Activated CD8-positive, alpha-beta memory T cell treated with anti-CD3 and anti-CD28 coated beads, Interleukin-2, amount 10 ng/mL, durations not matched to agents 7 days and 5 days (primary cell): ENCODE data around the gene OTUD1. TPM values are rescaled to one million over a fixed set of nuclear protein-coding genes. Genes with fewer than 3 reads are reported as not detected.
"Not testable (repeated sequence)": the region's sequence is repeated elsewhere in the genome, so short reads cannot be mapped to it uniquely, and the experiment has no call there.

Source experiments
- ATAC-seq: fragments of 150-1000 bp; cut with Tn5 transposase; one replicate; pipeline ENCODE4 v1.10.0; 2021; ENCODE audit warnings: moderate library complexity
- CTCF ChIA-PET: fragments of 350-600 bp; sonication (Branson Sonifier 250); formaldehyde crosslinking; loops from one replicate; lab custom pipeline; 2021; ENCODE audit warnings: antibody characterized with exemption; lab: Charles Lee
- DNase-seq: peaks from one replicate; pipeline ENCODE4 v3.0.0-alpha.2; 2020
- H3K27ac Mint-ChIP-seq: one replicate; pipeline ENCODE4 v1.8.0; 2021; ENCODE audit warnings: mild to moderate bottlenecking, mixed read lengths
- H3K27me3 Mint-ChIP-seq: one replicate; pipeline ENCODE4 v1.8.0; 2021; ENCODE audit warnings: mixed read lengths
- H3K36me3 Mint-ChIP-seq: one replicate; pipeline ENCODE4 v1.8.0; 2021; ENCODE audit warnings: mild to moderate bottlenecking, mixed read lengths
- H3K4me1 Mint-ChIP-seq: one replicate; pipeline ENCODE4 v1.8.0; 2021; ENCODE audit warnings: mixed read lengths
- H3K4me3 Mint-ChIP-seq: one replicate; pipeline ENCODE4 v1.8.0; 2021; ENCODE audit warnings: mild to moderate bottlenecking, moderate library complexity, mixed read lengths
- H3K9me3 Mint-ChIP-seq: one replicate; pipeline ENCODE4 v1.8.0; 2022; ENCODE audit warnings: low read depth, mixed read lengths
- total RNA-seq, 2 experiments: library from RNA; stranded (reverse); gene quantifications; one replicate each; pipeline ENCODE4 v1.2.3, GENCODE V29; 2021

Gene OTUD1, protein sequence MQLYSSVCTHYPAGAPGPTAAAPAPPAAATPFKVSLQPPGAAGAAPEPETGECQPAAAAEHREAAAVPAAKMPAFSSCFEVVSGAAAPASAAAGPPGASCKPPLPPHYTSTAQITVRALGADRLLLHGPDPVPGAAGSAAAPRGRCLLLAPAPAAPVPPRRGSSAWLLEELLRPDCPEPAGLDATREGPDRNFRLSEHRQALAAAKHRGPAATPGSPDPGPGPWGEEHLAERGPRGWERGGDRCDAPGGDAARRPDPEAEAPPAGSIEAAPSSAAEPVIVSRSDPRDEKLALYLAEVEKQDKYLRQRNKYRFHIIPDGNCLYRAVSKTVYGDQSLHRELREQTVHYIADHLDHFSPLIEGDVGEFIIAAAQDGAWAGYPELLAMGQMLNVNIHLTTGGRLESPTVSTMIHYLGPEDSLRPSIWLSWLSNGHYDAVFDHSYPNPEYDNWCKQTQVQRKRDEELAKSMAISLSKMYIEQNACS
- 10 to 100 TPM; 11.2 to 16.1 TPM for total RNA-seq

DNA sequence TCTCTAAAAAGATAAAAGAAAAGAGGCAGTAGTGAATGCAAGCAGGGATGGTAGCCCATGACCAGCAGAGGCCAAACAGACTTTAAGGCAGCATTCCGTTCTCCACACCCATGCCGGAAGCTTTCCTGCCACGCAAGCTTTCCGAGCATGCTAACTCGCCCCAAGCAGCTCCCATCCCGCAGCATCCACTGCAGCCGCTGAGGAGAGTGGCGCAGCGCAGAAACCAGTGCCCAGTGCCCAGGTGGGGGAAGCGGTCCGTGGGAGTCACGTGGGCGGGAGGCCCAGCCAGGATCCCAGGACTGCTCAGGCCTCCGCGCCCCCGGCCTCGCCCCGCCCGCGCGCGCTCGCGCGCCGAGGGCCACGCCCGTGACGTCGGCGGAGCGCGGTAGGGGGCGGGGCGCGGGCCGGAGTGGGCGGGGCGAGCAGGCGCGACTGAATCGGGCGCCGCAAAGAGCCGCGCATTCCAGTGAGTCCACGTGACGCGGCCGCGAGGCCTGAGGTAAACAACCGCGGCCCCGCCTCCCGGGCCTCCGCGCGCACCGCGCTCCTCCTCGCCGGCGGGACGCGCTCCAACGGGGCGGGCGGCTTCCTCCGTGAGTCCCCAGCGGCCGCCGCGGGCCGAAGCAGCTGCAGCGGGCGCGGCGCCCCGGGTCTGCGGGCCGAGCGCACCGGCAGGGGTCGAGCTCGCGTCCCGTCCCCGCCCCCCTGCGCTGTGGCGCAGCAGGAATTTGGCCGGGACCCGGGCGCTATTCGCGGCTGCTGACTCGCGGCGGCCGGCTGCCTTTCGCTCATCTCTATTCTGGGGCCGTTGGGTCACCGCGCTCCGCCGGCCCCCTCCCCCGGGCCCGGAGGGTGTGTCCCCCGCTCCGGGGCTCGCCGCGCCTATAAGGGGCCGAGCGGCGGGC is at the start of gene OTUD1:
Gene OTUD1 (plus strand): TSS at position 529 of the 905 bp plus-strand sequence. CDS start 383 bp downstream, outside the sequence.
- Mint-ChIP-seq H3K27ac (peak within 1 kb of the TSS; percentile 86), H3K27me3 (peaks cover 3% of the 10 kb centered on the region), H3K36me3 (peaks cover 8% of the 10 kb centered on the region), H3K9me3 (no peaks in the 10 kb centered on the region), H3K4me1 (peaks cover 34% of the 10 kb centered on the region), H3K4me3 (peak within 1 kb of the TSS; percentile 84)
- ATAC-seq (peak; percentile 84), DNase-seq (peak; percentile 94)
- CTCF ChIA-PET, result interaction anchor here (0.7 to 1.6 kb wide), 2 partner anchors 76 to 124 kb away, joined by 3 to 4 read pairs; no protein-coding TSS in a partner anchor

DNA sequence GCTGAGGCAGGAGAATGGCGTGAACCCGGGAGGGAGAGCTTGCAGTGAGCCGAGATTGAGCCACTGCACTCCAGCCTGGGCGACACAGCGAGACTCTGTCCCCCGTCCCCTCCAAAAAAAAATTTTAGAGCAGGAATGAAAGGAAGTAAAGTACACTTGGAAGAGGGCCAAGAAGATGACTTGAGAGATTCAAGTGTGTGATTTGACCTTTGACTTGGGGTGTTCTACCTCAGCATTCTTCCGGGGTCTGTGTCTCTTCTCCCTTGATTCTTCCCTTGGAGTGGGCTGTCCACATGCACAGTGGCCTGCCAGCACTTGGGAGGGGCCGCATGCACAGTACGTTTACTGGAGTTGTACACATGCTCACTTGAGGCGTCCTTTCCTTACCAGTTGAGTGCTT is 48.5 kb upstream of the OTUD1 start:
- H3K27ac Mint-ChIP-seq, H3K4me3 Mint-ChIP-seq, CTCF ChIA-PET, H3K27me3 Mint-ChIP-seq, DNase-seq, ATAC-seq, H3K4me1 Mint-ChIP-seq, H3K36me3 Mint-ChIP-seq, H3K9me3 Mint-ChIP-seq: not testable (repeated sequence)

DNA sequence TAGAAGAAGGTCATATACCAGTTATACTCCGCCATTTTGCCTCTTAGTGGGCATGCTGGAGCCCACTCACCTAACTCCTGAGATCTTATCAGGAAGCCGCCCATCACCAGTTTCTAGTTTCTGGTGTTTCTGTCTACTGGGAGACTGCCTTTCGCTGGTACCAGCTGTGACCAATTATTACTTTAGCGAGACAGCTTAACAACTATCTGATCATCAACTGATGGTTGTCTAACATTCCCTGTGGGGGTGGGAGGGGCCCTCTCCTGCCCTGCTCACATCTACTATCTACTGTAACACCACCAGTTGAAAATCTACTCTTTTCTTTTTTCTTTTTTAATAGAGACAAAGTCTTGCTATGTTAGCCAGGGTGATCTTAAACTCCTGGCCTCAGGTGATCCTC is 48.1 kb upstream of the OTUD1 start:
- H3K4me3 Mint-ChIP-seq, result no peak overlapping the region
- CTCF ChIA-PET, result no interaction called here

DNA sequence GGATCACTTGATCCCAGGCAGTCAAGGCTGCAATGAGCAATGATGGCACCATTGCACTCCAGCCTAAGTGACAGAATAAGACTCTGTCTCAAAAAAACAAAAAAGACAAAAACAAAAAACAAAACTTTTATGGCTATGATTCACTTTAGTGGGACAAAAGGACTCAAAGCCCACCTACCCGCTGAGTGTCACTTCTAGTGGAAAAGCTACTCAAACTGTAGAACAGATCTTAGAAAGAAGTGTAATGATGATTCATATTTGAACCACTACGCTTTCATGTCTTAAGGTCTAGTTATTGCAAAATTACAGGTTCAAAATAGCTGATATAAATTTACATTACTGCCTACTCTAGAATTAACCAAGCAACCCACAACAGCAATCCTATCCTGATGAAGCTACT is 47.1 kb upstream of the OTUD1 start:
- H3K27ac Mint-ChIP-seq, result no peak overlapping the region

More for the DNA sequence above, 48.1 kb upstream of the OTUD1 start:
- no peaks in the 10 kb centered on the region for H3K36me3 Mint-ChIP-seq
- no peaks in the 10 kb centered on the region for H3K9me3 Mint-ChIP-seq
- DNase-seq (no peak), ATAC-seq (no peak)
- H3K27ac Mint-ChIP-seq, result no peak overlapping the region
- peaks cover 5% of the 10 kb centered on the region for H3K4me1 Mint-ChIP-seq
- H3K27me3 Mint-ChIP-seq, result no peaks in the 10 kb centered on the region

DNA sequence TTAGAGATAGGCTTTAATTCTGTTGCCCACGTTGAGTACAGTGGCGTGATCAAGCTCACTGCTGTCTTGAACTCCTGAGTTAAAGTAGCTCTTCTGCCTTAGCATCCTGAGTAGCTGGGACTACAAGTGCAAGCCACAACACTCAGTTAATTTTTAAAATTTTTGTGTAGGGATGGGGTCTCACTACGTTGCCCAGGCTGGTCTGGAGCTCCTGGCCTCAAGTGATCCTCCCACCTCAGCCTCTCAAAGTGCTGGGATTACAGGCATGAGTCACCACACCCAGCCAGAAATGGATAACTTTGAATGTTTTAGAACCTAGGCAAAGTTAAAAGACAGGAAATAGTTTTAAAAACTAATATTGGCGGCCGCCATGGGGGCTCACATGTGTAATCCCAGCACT is 43.9 kb upstream of the OTUD1 start:
- Mint-ChIP-seq H3K27ac (no peak overlapping the region), H3K4me1 (peaks cover 5% of the 10 kb centered on the region), H3K36me3 (no peaks in the 10 kb centered on the region), H3K27me3 (no peaks in the 10 kb centered on the region), H3K4me3 (no peak overlapping the region), H3K9me3 (no peaks in the 10 kb centered on the region)
- no peak for DNase-seq
- ATAC-seq, result no peak
- CTCF ChIA-PET, result no interaction called here

More for the DNA sequence above, 47.1 kb upstream of the OTUD1 start:
- no peak overlapping the region for H3K4me3 Mint-ChIP-seq
- H3K4me1 Mint-ChIP-seq, result peaks cover 5% of the 10 kb centered on the region
- no peaks in the 10 kb centered on the region for H3K9me3 Mint-ChIP-seq
- CTCF ChIA-PET, result no interaction called here
- ATAC-seq, result peak; percentile 49
- no peaks in the 10 kb centered on the region for H3K36me3 Mint-ChIP-seq
- H3K27me3 Mint-ChIP-seq, result no peaks in the 10 kb centered on the region
- no peak for DNase-seq

DNA sequence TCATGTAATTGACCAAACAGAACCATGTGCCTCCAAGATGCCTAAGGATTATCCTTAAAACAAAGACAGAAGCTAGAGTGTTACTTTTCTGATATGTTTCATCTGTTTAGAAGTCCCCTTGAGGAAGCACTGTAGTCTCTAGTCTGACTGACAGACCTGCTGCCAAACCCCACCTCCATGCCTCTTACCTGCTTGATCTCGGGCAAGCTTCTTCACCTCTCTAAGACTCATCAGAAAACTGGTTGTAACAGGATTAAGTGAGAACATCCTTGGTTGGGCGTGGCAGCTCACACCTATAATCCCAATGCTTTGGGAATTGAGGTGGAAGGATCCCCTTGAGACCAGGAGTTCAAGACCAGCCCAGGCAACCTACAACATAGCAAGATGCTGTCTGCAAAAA is 42.2 kb upstream of the OTUD1 start:
- ATAC-seq (no peak), DNase-seq (no peak)
- CTCF ChIA-PET, result interaction anchor here (1.3 kb wide), 1 partner anchor 82 kb away, joined by 3 read pairs; no protein-coding TSS in a partner anchor
- no peaks in the 10 kb centered on the region for H3K9me3 Mint-ChIP-seq
- H3K36me3 Mint-ChIP-seq, result no peaks in the 10 kb centered on the region
- H3K27ac Mint-ChIP-seq, result no peak overlapping the region
- no peak overlapping the region for H3K4me3 Mint-ChIP-seq
- peaks cover 4% of the 10 kb centered on the region for H3K4me1 Mint-ChIP-seq
- H3K27me3 Mint-ChIP-seq, result peaks cover 2% of the 10 kb centered on the region

DNA sequence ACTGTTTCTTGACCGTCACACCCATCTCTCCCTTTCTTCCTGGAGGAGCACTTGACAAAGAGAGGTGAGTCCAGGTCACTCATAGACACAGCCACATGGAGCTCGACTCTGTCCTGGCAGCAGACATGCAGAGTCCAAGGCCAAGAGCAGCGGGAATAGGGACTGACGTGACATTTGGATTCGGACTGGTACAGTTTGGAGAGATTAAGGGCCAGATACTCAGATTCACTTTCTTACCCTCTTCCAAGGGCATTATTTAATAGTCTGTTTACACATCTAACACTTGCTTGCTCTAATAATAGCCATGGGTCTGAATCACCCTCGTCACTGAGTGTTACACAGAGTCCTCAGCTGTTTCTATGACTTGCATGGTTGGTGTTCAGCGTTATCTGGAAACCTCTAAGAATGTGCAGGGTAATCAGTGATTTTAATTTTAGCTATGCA is 39.2 kb upstream of the OTUD1 start:
- ATAC-seq, result no peak
- Mint-ChIP-seq H3K27me3 (peaks cover 2% of the 10 kb centered on the region), H3K4me1 (no peaks in the 10 kb centered on the region), H3K27ac (no peak overlapping the region), H3K4me3 (no peak overlapping the region), H3K36me3 (no peaks in the 10 kb centered on the region), H3K9me3 (no peaks in the 10 kb centered on the region)
- no peak for DNase-seq
- CTCF ChIA-PET, result no interaction called here

DNA sequence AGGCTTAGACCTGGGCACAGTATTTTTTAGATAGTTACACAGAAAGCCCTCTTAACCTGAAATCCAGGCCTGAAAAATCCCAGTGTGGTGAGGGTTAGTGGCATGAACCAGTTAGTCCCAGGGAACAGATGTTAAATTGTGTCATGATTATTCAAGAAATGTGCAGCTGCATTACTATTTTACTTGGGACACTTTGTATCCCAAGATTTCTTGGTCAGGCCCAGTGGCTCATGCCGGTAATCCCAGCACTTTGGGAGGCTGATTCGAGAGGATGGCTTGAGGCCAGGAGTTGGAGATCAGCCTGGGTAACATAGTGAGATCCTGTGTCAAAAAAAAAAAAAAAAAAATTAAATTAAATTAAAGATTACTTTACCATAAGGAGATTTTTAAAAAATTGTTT is 36.0 kb upstream of the OTUD1 start:
- no peak overlapping the region for H3K4me3 Mint-ChIP-seq
- CTCF ChIA-PET, result interaction anchor here (0.7 kb wide), 1 partner anchor 88 kb away, joined by 4 read pairs; no protein-coding TSS in a partner anchor
- H3K9me3 Mint-ChIP-seq, result no peaks in the 10 kb centered on the region
- H3K36me3 Mint-ChIP-seq, result no peaks in the 10 kb centered on the region
- H3K27ac Mint-ChIP-seq, result no peak overlapping the region
- peaks cover 2% of the 10 kb centered on the region for H3K27me3 Mint-ChIP-seq
- no peaks in the 10 kb centered on the region for H3K4me1 Mint-ChIP-seq
- DNase-seq (no peak), ATAC-seq (no peak)

DNA sequence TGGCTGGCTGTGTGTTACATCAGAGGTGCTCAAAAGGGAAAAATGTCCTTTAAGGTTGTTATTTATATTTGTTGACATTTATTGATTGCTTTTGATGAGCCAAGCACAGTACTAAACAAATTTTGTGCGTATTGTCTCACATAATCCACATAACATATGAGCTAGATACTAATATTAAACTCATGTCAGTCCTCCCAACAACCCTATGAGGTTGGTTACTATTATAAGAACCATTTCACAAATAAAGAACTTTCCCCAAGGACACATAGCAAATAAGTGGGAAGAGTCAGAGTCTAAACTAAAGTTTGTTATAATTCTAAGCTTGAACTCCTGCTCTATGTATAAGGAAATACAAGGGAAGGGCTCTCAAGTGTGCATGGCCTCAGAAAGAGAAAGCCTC is 35.6 kb upstream of the OTUD1 start:
- DNase-seq (no peak), ATAC-seq (no peak)

DNA sequence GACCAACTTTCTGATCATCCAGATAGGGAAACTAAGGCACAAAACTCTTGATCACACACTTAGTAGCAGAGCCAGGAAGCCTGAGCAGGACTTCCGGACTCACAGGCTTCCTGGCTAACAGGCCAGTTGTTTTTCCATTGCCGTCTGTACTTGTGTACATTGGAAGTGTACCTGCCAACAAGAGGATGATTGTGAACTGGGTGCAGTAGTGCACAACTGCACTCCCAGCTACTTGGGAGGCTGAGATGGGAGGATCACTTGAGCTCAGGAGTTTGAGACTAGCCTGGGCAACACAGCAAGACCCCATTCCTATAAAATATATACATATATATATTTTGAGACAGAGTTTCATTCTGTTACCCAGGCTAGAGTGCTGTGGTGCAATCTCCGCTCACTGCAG is 35.2 kb upstream of the OTUD1 start:
- Mint-ChIP-seq H3K9me3 (no peaks in the 10 kb centered on the region), H3K27me3 (peaks cover 2% of the 10 kb centered on the region), H3K36me3 (no peaks in the 10 kb centered on the region), H3K27ac (no peak overlapping the region), H3K4me3 (no peak overlapping the region), H3K4me1 (no peaks in the 10 kb centered on the region)
- CTCF ChIA-PET, result no interaction called here
- DNase-seq, result no peak
- ATAC-seq, result no peak

More for the DNA sequence above, 35.6 kb upstream of the OTUD1 start:
- no peaks in the 10 kb centered on the region for H3K4me1 Mint-ChIP-seq
- no peaks in the 10 kb centered on the region for H3K36me3 Mint-ChIP-seq
- no peak overlapping the region for H3K27ac Mint-ChIP-seq
- H3K4me3 Mint-ChIP-seq, result no peak overlapping the region
- CTCF ChIA-PET, result no interaction called here
- no peaks in the 10 kb centered on the region for H3K9me3 Mint-ChIP-seq
- H3K27me3 Mint-ChIP-seq, result peaks cover 2% of the 10 kb centered on the region

DNA sequence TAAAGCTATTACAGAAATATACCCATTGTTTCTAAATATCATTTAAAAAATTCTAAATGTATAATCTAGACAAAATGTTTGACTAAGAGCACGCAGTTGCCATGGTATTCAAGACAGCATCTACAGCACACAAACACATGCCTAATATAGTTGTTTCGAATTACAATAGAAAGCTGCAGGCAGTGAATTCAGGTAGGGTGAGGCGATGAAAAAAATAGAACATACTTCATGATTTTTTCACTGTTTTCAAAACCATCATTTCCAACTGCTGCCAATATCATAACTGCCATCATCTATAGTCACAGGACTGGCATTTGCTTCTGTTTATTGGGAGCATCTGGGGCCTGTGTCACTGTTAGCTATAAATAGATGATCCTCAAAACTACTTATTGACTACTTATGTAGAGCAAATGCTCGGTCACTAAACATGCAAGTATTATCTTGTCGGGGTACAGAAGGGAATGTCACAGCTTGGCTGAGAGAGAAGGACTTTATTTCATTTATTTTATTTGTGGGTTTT is 34.4 kb upstream of the OTUD1 start:
- H3K27ac Mint-ChIP-seq, result no peak overlapping the region
- no peaks in the 10 kb centered on the region for H3K36me3 Mint-ChIP-seq
- CTCF ChIA-PET, result no interaction called here
- H3K4me1 Mint-ChIP-seq, result no peaks in the 10 kb centered on the region
- peaks cover 2% of the 10 kb centered on the region for H3K27me3 Mint-ChIP-seq
- ATAC-seq, result no peak
- no peaks in the 10 kb centered on the region for H3K9me3 Mint-ChIP-seq
- no peak overlapping the region for H3K4me3 Mint-ChIP-seq
- DNase-seq, result no peak

DNA sequence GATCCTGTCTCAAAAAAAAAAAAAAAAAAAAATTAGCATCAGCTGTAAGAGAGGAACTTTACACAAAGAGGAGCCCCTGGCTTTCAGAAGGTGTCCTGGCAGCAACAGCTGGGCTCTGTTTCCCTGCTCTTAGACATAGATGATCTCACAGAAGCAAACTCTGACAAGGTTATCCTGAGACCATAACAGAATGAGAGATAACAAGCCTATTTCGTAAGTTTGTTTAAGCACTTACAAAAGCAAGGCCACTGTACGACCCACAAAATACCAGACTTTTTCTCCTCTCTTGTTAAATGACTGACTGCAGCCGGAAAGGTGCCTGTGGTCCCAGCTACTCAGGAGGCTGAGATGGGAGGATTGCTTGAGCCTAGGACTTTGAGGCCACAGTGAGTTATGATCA is 33.3 kb upstream of the OTUD1 start:
- CTCF ChIA-PET, result interaction anchor here (1.3 to 1.6 kb wide), 2 partner anchors 15 to 91 kb away, joined by 3 to 4 read pairs; no protein-coding TSS in a partner anchor
- H3K4me3 Mint-ChIP-seq, result no peak overlapping the region
- no peaks in the 10 kb centered on the region for H3K4me1 Mint-ChIP-seq
- H3K36me3 Mint-ChIP-seq, result no peaks in the 10 kb centered on the region
- no peaks in the 10 kb centered on the region for H3K27me3 Mint-ChIP-seq
- ATAC-seq, result no peak
- no peak for DNase-seq
- no peaks in the 10 kb centered on the region for H3K9me3 Mint-ChIP-seq
- no peak overlapping the region for H3K27ac Mint-ChIP-seq

DNA sequence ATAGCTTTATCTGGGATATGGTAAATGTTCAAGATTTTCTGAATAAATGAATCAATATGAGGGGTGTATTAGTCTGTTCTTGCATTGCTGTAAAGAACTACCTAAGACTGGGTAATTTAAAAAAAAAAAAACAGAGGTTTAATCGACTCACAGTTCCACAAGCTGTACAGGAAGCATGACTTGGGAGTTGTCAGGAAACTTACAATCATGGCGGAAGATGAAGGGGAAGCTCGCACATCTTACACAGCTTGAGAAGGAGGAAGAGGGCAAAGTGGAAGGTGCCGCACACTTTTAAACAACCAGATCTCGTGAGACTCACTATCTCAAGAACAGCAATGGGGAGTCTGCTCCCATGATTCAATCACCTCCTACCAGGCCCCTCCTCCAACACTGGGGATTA is 32.5 kb upstream of the OTUD1 start:
- Mint-ChIP-seq H3K9me3 (no peaks in the 10 kb centered on the region), H3K27me3 (no peaks in the 10 kb centered on the region), H3K4me1 (no peaks in the 10 kb centered on the region), H3K27ac (no peak overlapping the region), H3K4me3 (no peak overlapping the region), H3K36me3 (no peaks in the 10 kb centered on the region)
- CTCF ChIA-PET, result interaction anchor here (1.3 to 1.6 kb wide), 2 partner anchors 14 to 91 kb away, joined by 3 to 4 read pairs; no protein-coding TSS in a partner anchor
- DNase-seq, result no peak
- no peak for ATAC-seq
